ENCODE data around the gene C19orf33.
A peak's percentile ranks its signal among the peaks of the same experiment; 100 is the strongest.

The C19orf33 gene

DNA sequence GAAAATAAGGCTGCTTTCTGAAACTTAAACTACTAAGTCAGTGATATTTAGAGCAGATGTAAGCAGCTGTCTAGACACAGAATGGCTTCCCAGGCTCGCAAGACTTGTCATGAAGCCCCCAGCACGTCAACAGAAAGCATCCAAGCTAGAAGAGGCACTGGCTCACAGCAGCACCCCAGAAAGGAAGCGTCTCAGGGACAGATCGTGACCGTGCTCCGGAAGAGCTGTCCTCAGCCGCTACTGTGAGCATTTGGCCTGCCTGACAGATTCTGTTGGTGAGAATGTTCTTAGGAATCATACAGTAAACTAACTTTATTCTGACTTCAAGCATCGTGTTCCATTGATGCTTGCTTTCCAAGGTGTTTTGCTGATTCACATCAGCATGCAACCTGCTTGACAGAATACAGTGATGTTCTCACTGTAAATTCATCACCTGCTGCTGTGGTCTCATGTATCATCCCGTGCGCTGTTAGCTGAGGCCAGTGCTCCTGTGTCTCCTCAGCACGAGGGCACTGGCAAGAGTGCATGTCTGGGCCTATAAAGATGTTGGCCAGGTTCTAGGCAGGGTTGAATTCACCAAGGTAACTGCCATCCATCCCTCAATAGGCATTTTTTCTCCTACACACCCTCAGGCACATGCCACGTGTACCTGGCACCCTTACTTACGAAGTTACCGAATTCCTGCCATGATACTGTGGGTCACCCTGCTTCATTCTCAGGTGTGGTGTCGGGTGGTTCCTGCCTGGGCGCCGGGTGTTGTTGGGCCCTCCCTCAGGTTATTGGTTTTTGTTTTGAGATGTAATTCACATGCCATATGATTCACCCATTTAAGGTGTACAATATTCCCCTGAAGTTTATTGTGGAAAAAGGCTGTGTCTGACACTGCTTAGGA is 23.8 kb upstream of the C19orf33 start:
- no peak for DNase-seq

DNA sequence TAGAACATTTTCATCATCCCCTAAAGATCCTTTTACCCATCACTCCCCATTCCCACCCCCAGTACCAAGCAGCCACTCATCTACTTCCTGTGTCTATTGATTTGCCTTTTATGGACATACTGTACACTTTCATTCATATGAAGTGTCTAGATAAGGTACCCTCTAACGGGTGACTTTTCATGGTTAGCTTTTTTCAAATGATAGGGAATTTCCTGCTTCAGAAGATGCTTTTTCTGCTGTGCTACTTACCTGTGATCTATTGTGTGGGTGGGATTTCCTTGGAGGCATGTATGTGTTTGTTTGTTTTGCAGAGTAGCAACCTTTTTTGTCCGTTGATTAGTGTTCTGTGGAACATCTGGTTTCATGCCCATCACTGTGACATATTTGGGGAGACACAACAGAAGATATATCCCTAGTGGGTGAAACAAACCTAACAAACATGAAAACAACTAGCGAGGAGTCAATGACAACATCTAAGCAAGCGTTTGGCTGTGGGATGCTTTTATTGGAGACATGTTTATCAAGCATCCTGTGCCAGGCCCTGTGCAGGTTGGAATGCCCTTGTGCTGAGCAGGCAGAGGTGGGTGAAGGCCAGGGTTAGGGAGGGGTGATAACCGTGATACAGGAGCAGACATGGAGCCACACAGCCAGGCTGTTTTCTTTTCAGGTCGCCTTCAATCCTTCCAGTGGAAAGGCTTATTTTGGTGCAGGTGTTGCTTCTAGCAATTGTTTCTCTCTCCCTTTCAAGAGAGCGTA is 22.1 kb upstream of the C19orf33 start:
- no peak for DNase-seq

DNA sequence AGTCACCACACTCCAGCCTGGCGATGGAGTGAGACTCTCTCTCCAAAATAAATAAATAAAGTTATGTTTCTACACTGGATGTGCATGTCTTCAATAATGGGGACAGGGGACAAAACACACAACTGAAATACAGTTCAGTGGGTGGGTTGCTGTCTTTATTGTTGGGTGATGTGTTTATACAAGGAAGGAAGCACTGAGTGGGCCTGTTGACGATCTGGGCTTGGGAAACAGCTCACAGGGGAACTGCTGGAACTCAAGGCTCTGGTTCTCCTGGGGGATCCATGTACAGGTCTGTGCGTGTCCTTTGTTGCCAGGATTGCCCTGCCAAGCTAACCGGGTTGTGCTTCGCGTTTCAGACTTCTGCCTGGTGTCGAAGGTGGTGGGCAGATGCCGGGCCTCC is 20.8 kb upstream of the C19orf33 start:
- no peak for DNase-seq

- DNase-seq: no peak
These were observed 19.6 kb upstream of the C19orf33 start for GRCh38 chr19:38284422-38284821.

DNA sequence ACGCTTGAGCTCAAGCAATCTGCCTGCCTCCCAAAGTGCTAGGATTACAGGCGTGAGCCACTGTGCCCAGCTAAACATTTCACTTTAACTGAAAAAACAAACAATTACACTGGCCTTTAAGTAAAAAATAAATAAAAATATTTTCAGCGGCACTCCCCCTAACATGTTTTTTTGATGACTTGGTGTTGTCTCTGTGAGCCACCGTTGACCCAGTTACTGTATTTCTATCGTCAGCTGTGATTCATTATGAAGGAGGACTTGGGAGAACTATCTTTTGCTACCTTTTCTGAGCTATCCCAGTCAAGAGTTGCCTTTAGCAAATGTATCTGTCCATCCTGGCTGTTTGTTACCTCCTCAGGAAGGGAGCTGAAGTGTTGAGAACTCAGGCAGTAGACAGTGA is 18.5 kb upstream of the C19orf33 start:
- no peak for DNase-seq

DNA sequence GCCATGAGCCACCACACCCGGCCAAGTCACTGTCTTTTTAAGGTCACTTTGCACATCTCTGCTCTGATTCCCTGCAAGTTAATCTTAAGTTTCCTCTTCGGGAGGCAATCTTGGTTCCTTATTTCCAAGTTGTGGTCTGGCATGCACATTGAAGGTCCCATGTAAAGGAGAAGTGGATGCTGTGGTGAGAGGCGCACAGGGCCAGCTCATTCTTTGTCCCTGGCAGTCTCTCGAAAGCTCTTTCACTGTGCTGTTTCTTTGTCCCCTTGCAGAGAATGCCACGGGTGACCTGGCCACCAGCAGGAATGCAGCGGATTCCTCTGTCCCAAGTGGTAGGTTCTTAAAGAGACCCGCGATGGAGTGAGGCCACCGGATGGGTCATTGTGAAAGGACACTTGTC is 16.4 kb upstream of the C19orf33 start:
- DNase-seq: no peak

DNA sequence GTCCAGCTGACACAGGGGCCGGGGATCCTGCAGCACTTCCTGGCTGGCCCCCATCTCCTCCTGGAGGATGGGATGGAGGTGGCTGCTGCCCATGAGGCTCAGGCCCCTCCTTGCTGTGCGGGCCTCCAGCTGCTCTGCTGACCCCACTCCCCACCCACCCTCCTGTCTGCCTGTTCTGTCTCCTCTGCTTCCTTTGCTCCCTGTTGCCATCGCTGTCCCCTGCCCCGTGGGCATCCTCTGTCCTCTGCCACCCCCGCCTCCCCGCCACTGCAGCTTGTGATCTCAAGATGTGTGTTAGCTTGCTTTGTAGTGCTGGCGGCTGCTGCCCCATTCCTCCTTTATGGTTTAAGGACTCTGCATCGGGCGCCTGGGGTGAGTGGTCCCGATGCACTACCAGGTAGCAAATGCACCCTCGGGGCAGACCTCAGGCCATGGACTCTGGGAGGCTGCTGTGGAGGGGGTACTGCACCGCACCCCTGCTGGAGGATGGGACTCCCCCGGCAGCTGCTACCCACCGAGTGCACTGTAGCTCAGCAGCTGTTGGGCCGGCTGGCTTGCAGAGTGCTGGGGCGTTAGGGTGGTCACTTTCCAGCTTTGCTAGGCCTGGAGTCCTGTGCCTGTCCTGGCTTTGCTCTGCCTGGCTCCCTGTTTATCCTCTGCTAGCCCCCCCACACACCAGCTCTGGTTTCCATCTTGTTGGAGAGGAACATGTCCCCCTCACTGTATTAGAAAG is 15.8 kb upstream of the C19orf33 start:
- DNase-seq: no peak

GRCh38 chr19:38289955-38290354 is 14.1 kb upstream of the C19orf33 start:
- no peak for DNase-seq

DNA sequence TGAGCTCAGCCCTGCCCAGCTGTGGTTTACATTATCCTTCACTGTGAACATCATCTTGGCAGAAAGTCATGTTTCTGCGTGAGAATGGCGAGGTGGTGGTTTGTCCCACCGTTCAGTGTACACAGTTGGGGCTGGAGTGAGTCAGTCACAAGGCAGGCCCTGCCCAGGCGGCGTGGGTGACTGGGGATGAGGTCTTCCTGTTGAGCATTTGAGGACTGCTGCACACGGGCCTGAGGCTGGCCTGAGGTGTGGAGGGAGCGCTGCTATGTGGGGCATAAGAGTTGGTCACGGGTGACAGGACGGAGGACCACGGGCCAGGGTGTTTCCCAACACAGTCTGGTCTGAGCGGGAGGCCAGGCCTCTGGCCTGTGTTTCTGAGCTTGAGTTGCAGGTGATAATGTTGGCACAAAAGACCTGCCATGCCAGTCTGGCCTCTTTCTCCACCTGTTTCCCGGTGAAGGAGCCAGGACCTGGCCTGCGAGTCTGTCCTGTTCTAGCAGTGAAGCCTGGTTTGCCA is 13.4 kb upstream of the C19orf33 start:
- DNase-seq: peak; percentile 48

DNA sequence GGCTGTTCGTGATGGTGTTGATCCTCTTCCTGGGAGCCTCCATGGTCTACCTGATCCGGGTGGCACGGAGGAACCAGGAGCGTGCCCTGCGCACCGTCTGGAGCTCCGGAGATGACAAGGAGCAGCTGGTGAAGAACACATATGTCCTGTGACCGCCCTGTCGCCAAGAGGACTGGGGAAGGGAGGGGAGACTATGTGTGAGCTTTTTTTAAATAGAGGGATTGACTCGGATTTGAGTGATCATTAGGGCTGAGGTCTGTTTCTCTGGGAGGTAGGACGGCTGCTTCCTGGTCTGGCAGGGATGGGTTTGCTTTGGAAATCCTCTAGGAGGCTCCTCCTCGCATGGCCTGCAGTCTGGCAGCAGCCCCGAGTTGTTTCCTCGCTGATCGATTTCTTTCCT is 12.2 kb upstream of the C19orf33 start:
- DNase-seq: peak; percentile 57

DNA sequence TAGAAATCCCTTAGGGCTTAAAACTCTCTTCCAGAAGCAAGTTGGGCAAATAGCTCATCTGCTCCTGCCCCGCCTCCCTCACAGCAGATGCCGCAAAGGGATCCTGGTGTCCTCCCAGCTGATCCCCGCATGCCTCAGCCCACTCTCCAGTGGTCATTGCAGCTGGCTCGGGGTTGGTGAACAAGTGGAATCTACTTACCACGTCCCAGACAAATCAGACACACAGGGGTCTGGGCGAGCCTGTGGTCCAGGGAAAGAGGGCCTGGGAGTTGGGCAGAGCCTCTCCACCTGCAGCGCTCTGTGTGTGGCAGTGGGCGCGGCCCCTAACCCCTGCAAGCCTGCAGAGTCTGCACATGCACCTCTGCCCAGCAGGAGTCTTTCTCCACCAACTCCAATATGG is 10.8 kb upstream of the C19orf33 start:
- DNase-seq: peak; percentile 47

GRCh38 chr19:38294090-38294489 is 10.0 kb upstream of the C19orf33 start:
- DNase-seq: peak; percentile 37

- DNase-seq: peak; percentile 60
These were observed 5.0 kb upstream of the C19orf33 start for GRCh38 chr19:38298821-38299680.

GRCh38 chr19:38304352-38304865 is 358 bp downstream of the C19orf33 start:
- no peak for DNase-seq

GRCh38 chr19:38304866-38305429 is 897 bp downstream of the C19orf33 start:
- DNase-seq: peak; percentile 99

DNA sequence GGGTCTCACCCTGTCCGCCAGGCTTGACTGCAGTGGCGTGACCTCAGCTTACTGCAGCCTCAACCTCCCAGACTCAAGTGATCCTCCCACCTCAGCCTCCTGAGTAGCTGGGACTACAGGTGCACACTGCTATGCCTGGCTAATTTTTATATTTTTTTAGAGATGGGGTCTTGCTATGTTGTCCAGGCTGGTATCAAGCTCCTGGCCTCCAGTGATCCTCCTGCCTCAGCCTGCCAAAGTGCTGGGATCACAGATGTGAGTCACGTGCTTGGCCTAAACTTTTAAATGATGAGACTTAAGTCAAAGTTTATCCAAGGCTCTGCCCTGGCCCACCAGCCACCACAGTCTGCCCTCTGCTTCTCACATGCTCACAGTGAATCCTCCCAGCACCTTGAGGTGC is 2.2 kb downstream of the C19orf33 start:
- DNase-seq: no peak

GRCh38 chr19:38307076-38307475 is 3.0 kb downstream of the C19orf33 start:
- DNase-seq: no peak

DNA sequence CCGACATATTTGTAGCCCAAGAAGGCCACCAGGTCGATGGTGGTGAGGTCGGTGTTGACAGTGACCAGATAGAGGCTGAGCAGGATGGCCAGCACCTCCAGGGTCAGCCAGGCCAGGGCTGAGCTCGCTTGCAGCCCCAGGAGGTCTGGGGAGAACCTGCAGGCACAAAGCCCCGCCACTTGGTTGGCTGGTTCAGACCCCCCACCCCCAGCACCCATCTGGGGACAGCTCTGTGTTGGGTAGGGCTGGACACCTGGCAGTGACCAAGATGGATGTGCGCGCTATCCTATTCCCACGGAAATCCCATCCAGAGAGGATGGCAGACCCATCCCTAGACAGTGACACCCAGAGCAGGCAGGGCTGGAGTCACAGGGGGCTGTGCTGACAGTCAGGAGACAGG is 3.5 kb downstream of the C19orf33 start:
- peak; percentile 51 for DNase-seq

DNA sequence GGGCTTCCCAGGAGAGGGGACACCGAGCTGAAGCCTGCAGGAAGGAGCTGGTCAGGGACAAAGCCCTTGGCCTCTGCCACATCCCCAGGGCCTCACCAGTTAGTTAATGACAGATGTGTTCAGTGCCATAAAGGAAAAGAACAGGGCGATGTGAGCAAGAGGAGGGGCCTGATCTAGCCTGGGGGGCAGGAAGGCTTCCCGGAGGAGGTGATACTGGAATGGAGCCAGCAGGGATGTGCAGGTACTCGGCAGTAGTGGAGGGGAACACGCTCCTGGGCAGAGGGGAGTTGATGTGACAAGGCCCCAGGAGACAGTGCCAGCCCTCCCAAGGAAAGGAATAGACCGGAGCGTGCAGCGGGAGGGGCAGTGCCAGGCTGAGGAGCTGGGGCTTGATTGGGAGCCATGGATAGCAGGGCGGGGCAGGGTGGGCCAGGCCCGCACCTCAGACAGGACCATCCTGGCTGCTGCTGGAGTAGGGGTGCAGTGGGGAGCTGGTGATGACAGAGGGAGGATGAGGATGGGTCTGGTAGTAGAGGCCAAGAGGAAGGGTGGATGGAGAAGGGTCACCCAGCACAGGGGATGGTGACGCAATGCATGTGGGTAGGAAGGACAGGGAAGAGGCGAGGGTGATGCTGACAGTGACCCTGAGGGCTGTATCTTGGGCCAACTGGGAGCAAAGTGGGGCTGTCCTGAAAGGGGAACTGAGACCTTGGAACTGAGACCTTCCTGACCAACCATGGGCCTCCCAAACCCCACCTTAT is 4.1 kb downstream of the C19orf33 start:
- DNase-seq: peak; percentile 50

DNA sequence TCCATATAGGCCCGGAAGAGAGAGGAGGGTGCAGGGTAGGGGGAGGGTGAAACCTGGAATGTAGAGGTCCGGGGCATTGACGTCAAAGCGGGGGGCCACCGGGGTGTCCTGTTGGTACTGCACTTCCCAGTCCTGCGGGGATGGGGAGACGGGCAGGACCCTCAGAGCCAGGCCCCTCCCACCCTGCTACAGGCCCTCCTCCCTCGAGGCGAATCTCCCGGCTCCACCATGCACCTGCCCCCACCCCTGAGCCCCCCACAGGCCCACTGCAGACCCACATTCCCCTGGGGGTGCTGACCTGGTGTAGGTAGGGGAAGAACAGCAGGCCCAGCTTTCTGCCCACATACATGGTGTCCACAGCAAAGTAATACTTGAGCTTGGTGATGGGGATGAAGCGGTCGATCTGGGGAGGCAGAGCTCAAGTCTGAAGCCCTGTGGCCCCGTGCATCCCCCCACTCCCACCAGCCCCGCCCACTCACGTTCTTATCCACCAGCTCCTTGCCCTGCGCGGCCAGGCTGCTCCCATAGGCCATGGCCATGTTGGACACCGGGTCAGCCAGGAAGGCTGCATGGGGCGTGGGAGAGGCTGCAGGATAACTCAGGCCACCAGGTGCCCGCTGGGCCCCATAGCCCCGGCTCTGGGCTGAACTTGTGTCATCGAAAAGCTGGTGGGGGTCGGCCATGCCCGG is 5.0 kb downstream of the C19orf33 start:
- peak; percentile 51 for DNase-seq
